HG02938 (cell line): ENCODE results near the gene COL13A1.

Experiments
- ATAC-seq: cut with Tn5 transposase; IDR thresholded peaks from one replicate; pipeline ENCODE4 v1.9.1; 2021; ENCODE audit warnings: mild to moderate bottlenecking, moderate library complexity; ENCODE audit not compliant: unreplicated experiment

COL13A1 gene

GRCh38 chr10:69844698-69845097, 43.0 kb downstream of the COL13A1 start:
- no peak for ATAC-seq

DNA sequence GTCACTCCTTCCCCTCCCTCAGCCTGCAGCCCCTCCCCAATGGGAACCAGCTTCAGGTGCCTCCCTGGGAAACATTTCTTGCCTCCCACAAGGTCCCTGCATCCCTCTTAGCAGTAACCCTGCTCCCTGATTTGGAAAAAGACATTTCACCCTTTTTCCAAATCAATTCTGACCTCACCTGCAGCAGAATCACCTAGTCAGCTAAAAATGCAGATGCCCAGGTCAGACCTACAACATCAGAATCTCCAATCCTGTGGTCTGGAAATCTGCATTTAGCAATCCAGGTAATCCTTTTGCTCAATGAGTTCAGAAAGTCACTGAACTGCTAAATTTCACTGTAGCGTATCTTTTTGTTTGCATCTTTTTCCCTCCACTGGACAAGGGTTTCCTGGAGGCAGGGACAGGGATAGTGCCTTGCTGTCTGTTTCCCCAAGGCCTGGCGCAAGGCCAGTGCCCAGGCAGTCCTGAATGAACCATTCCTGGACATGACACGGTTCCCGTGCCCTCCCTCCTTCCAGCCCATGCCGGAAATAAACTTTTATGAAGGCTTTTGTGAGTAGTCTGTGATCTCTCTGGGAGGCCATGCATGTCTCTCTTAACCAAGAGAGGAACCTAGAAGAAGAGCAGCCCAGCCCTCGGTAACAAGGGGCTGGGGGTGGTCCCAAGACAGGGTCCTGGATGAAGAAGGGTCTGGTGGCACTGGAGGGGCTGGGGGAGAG, 44.0 kb downstream of the COL13A1 start:
- no peak for ATAC-seq

DNA sequence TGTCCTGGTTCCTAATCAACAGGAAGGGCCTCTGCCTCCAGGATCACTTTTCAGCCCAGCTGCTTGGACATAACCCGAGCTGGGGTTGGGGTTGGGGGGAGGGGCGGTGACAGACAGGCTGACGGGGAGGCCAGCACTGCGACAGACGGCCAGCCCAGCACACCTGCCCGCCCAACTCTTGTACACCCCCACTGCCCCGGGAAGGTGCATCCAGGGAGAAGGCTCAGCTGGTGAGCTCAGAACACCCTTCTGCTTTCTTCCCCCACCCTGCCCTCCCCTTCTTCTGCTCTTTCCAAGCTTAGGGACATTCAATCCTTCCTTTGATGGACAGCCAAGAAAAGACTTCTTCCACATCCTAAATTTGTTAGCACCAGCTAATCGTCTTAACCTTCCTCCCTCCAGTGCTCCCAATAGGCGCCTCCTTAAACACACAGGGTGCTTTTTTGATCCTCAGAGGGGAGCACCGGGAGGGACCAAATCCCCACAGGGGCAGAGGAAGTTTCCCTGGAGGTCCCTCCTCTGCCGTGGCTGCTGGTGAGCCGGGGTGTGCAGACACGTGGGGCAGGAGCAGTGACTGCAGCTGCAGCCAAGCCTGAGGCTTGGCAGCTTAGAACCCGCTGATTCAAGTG, 44.7 kb downstream of the COL13A1 start:
- ATAC-seq = no peak

- ATAC-seq = no peak
Measured at GRCh38 chr10:69847458-69847857, 45.8 kb downstream of the COL13A1 start.

GRCh38 chr10:69847883-69848282, 46.2 kb downstream of the COL13A1 start:
- ATAC-seq = no peak

GRCh38 chr10:69848454-69848853, 46.7 kb downstream of the COL13A1 start:
- ATAC-seq = no peak

- ATAC-seq = no peak
Measured at GRCh38 chr10:69849825-69850224, 48.1 kb downstream of the COL13A1 start.

DNA sequence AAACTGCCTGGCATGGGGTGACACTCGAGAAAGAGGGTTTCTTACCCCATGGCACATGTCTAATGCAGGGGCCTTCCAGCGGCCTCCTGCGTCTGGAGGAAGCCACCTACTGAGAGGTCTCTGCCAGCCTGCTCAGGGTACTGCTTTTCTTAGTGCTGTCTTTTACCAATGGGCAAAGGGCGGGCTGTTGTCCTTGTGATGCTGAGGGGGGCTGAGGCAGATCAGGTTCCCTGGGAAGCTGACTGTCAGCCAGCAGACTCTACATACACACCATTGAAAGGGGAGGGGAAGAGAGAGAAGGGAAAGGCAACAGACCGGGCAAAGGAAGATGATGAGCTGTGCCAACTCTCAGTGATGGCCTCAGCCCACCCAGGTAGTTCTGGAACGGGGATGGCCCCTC, 48.7 kb downstream of the COL13A1 start:
- ATAC-seq = no peak

DNA sequence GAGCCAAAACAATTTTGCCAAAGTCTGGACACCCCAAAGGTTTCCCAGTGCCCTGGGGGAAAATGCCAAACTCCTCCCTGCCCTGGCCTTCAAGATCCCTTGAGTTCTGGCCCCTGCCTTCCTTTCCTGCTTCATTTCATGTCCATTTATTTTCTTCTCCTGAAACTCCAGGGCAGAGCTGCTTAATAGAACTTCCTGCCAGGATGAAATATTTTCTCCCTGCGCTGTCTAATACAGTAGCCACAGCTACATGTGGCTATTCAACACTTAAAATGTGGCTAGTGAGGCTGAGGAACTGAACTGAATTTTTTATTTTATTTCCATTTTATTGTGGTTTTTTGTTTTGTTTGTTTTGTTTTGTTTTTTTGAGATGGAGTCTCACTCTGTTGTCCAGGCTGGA, 49.6 kb downstream of the COL13A1 start:
- ATAC-seq = no peak

GRCh38 chr10:69853064-69853463, 51.4 kb downstream of the COL13A1 start:
- ATAC-seq = no peak

- ATAC-seq = no peak
Measured at GRCh38 chr10:69854511-69855345, 53.0 kb downstream of the COL13A1 start.

DNA sequence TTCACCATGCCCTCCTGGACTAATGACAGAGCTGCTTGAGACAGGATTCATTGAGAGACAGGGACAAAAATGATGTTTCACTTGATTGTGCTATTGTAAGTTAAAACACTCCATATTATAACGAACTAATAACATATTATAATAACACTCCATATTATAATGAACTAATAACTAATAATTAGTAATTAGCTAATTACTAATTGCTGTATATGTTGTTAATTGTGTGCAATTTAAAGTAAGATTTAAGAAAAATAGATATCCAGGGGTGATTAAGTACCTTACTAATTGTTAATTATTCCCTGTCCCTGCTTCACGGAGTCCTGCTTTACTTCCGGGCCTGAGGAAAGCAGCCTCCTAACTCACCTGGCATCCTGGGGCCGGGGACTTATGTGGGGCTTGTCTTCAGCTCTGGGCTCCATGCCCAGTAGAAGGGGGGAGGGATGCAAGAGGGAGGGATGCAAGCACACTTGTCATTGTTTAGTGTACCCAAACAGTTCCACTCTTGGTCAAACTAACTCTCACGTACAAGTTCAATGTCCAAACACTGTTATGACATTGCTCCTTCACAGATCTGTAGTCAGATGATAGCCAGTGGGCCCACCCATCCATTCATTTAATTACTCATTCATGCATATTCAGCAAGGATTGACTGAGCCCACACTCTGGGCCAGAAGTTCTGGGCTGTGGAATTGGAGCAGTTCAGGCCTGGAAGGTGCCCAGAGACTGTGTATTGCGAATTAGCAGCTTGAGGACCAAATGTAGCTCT, 53.8 kb downstream of the COL13A1 start:
- no peak for ATAC-seq

GRCh38 chr10:69856601-69857166, 55.0 kb downstream of the COL13A1 start:
- ATAC-seq = no peak

- no peak for ATAC-seq
Measured at GRCh38 chr10:69858201-69858600, 56.5 kb downstream of the COL13A1 start.

DNA sequence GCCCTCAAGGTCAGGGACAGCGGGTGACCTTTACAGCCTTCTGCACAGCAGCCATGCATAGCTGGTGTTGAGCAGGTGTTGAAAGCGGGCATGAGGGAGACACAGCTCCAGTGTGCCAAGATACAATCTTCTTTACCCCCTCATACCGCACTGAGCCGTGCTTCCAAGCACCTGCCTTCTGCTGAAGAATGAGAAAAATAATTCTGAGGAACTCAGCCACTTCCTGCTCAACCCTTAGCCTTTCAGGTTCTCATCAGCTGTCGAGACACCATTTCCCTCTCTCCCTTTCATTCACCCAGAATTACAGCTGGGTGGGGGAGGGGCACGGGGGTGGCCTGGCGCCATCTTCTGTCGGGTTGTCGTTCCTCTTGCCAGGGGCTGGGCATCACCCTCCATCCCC, 58.6 kb downstream of the COL13A1 start:
- ATAC-seq = no peak

DNA sequence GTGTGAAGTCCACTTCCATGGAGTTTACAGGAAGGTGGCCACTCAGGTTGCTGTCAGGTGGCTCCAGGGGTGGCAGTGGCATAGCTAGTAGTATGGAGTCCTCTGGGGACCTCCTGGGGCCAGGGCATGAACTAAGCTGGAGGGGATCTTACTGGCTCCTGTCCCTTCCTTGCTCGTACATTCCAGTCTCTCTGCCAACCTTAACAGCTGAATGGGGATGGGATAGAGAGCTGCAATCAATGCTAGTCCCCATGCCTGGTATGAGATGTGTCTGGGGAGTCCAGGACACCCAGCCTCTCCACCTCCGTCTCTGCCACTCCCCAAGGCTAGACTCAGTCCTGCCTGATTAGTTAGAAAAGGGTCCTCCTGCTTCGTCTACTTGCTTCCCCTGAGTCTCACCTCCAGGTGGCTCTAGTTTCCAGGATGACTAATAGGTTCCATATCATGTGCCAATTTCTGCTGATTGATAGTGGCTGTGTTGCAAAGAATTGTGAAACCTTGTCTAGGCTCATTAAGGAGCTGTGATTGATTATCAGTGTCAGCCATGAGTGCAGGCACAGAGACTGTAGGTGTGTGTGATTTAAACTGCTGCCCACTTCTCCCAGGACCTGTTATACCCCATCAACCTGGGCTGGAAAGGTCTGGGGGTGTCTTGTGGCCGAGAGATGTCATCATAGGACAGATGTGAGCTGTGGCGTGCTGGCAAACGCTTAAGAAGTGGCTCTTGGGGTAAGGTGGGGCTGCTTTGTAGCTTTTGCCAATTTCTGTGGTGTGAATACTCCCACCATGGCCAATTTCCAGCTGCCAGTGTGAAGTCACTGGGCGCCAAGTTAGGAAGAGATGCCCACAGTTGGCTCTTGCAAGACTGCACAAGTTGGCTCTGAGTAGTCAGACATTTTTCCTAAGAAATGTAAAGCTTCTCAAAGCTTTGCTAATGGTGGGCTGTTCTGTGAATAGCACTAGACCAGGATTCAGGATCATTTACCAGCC, 59.8 kb downstream of the COL13A1 start:
- no peak for ATAC-seq

- ATAC-seq = no peak
Measured at GRCh38 chr10:69862882-69863530, 61.3 kb downstream of the COL13A1 start.

- ATAC-seq = no peak
Measured at GRCh38 chr10:69863580-69863979, 61.9 kb downstream of the COL13A1 start.

- ATAC-seq = no peak
Measured at GRCh38 chr10:69864321-69864720, 62.6 kb downstream of the COL13A1 start.
